Hematopoietic multipotent progenitor cell treated with erythropoietin and hydrocortisone succinate and interleukin-3 and kit ligand, for 6 days (in vitro differentiated cells): ENCODE data around the gene TMEM97.
A peak's percentile ranks its signal among the peaks of the same experiment; 100 is the strongest.

Experiments
- DNase-seq: peaks from one replicate; pipeline ENCODE4 v3.0.0-alpha.2; 2015

The TMEM97 gene

DNA sequence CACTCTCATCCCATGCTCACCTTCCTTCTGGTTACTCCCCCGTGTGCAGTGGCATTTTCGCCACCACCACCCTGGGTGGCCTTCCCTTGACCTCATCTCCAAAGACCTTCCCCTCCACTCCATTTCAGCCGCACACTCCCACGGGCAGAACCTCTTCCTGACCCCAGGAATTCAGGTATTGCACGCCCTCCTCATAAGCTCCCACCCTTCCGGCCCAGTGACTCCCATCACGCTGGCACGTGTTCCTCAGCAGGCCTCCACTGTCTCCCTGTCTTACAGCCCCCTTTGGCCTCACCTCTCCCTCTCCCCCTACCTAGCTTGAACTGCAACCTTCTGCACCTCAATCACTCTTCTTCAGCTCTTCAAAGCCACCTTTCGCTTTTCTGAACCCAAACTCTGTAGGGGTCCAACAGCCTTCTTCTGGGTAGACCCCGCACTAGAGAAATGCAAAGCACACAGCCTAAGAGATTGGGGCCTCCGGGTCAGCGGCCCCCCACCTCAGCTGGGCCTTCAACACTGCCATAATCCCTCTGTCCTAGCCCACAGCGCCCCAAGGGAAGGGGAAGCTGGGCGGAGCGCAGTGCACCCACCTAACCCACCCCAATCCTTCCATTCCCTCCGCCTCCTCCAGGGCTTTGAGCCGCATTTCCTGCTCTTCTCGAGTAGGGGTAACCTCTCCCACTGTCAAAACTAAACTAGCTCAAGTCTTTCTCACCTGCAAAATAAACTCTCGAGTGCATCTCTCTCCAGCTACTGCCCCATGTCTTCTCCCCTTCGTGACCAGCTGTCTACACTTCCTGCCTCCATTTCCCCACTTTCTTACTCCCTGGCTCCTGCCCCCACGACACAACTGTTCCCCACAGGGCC, 1.7 kb upstream of the TMEM97 start:
- DNase-seq = no peak

DNA sequence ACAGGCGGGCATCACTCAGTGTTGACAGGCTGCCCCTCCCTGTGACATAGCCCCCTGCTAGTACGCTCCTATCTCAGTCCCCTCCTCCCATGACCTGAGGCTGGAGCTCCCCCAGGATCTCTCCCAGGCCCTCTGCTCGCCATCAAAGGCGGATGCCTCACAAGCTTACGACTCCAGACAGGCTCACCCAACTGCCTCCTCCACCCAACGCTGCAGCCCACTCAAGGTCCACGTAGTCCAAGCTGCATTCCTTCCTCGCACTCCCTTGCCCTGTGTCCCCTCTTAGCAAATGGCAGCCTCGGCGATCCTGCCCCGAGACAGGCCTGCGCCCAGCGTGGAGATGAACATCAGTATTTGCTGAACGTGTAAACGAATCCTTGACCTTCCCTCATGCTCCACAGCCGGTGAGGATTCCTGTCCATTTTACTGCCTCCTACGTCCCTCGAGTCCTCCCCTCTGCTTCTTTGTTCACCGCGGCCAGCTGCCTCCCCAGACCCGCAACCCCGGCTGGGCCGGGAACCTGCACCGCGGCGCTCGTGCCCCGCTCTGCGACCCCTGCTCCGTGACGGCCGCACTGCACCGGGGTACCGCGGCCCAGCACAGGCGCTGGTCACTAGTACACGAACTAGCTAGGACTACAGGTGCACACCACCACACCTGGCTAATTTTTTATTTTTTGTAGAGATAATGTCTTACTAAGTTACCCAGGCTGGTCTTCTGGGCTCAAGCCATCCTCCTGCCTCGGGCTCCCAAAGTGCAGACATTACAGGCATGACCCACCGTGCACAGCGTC, 838 bp upstream of the TMEM97 start:
- peak; percentile 54 for DNase-seq

GRCh38 chr17:28319598-28319935, 567 bp downstream of the TMEM97 start:
- no peak for DNase-seq

GRCh38 chr17:28320215-28321061, 1.4 kb downstream of the TMEM97 start:
- DNase-seq = no peak

DNA sequence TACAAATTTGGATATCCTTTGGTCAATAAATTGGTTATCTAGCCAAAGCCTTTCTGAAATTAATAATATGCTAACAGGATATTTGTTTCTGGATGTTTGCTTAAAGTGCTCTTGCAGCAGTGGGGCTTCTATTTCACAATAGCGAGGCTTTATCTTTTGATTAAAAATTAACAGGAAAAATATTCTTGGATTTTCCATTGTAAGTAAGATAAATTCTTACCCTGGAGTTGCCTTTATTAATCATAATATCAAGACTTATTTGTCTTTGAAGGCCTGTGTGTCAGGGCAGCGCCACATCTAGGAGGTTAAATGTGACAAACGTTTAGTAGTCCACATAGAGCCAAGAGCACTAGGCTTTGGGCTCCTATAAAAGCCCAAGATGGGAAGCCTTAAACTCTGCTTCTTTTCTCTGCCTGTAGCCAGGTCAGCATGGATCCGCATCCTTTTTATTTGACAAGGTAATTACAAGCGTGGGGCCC, 5.3 kb downstream of the TMEM97 start:
- no peak for DNase-seq

DNA sequence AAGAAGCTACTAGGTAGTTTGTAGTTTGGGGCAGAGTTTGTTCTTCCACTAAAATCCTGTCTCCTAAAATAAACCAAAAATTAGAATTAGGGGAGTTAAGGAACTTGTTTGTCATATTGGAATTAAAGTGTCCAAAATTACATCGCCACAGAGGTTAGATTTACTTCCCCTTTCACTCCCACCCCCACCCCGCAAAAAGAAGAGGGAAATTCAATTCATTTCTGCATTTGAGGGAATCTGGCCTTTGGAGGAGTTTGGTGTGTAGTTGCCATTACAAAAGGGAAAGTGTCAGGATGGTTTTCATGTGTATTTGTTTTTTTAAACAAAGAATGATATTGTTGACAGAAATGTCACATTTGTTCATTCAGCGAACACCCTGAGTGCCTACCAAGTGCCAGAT, 5.8 kb downstream of the TMEM97 start:
- DNase-seq = no peak

DNA sequence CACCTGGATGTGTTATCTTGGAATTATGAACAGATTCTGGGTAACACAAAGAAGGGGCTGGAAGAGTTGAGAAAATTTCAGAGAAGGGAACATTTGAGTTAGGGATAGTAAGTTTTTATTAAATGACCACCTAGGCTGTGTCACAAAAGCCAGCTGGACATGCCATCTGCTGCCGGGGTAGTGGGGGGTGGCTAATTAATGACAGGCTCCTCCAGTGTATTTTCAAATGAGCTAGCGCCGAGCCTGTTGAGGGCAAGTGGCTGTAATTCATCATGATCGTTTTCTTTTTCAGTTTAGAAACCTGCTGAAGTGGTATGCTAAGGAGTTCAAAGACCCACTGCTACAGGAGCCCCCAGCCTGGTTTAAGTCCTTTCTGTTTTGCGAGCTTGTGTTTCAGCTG, 6.2 kb downstream of the TMEM97 start:
- DNase-seq = no peak

GRCh38 chr17:28326114-28326513, 7.1 kb downstream of the TMEM97 start:
- DNase-seq = no peak

DNA sequence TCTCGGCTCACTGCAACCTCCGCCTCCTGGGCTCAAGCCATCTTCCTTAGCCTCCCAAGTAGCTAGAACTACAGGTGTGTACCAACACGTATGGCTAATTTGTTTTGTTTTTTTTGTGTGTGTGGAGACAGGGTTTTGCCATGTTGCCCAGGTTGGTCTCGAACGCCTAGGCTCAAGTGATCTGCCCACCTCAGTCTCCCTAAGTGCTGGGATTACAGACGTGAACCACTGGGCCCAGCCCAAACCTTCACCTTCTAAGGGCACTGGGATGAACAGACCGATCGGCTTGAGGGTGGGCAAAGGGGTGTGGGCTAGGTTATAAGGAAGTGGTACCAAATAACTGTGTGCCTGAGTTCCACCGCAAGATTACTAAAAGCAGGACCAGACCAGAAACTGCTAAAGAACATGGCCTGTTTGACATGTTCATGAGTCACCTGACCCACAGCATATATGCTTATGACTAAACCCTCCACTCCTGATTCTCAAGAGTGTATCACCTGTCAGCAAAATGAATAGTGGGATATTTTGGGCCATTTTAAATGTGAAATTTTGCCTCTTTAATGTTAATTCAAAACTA, 8.1 kb downstream of the TMEM97 start:
- DNase-seq = no peak

- DNase-seq = no peak
Measured at GRCh38 chr17:28327709-28328108, 8.7 kb downstream of the TMEM97 start.

GRCh38 chr17:28328325-28328724, 9.3 kb downstream of the TMEM97 start:
- no peak for DNase-seq

DNA sequence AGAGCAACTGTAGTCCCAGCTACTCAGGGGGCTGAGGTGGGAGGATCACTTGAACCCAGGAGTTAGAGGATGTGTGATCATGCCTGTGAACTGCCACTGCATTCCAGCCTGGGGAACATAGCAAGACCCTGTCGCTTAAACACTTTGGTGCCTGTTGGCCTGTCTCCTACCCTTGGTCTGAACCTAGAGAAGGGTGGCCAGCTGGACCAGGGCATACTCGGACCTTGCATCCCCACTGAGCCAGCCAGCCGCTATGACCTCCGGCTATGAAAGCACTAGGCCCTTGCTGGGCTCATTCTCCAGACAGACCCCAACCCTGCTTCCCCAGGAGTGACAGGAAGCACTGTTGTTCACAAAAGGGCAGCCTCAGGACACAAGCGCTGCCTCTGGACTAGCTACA, 11.7 kb downstream of the TMEM97 start:
- DNase-seq = no peak

DNA sequence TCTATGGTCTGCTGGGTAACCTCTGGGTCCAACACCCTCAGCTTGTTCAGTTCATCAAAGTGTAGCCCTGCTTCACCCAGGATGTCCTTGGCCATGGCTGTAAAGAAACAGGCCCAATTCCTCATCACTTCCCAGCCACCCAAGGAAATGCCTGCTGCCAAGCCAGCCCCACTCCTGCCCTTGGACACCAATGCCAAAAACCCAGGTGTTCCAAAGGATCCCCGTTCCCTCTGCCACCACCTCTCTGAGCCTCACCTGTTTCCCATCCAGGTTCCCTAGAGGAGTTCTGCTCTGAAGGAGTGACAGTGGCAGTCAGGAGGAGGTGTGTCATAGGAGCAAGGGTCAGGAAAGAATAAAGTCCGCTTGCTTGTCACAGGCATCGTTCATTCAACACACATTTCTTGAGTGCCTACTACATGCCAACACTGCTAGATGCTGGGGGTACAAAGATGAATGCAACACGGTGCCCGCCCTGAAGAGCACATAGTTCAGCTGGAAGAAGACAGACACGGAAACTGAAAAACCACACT, 13.0 kb downstream of the TMEM97 start:
- DNase-seq = no peak

- no peak for DNase-seq
Measured at GRCh38 chr17:28333083-28333746, 14.2 kb downstream of the TMEM97 start.

- no peak for DNase-seq
Measured at GRCh38 chr17:28334171-28334570, 15.2 kb downstream of the TMEM97 start.

GRCh38 chr17:28334666-28335200, 15.7 kb downstream of the TMEM97 start:
- DNase-seq = no peak

GRCh38 chr17:28335201-28335958, 16.4 kb downstream of the TMEM97 start, which contains the start of the genes IFT20 and TNFAIP1:
IFT20 (minus strand) TSS chr17:28335472; CDS start chr17:28331985, 3,487 bp downstream.
TNFAIP1 (plus strand) TSS chr17:28335761; CDS start chr17:28339522, 3,761 bp downstream.
- peak; percentile 99 for DNase-seq

- peak; percentile 42 for DNase-seq
Measured at GRCh38 chr17:28335959-28336871, 17.2 kb downstream of the TMEM97 start.

- DNase-seq = no peak
Measured at GRCh38 chr17:28338056-28338768, 19.2 kb downstream of the TMEM97 start.
